ENCODE results near the gene EIF3L.

EIF3L gene

GRCh38 chr22:37817705-37818408 is 31.4 kb upstream of the EIF3L start:
- peak; percentile 84 for DNase-seq

DNA sequence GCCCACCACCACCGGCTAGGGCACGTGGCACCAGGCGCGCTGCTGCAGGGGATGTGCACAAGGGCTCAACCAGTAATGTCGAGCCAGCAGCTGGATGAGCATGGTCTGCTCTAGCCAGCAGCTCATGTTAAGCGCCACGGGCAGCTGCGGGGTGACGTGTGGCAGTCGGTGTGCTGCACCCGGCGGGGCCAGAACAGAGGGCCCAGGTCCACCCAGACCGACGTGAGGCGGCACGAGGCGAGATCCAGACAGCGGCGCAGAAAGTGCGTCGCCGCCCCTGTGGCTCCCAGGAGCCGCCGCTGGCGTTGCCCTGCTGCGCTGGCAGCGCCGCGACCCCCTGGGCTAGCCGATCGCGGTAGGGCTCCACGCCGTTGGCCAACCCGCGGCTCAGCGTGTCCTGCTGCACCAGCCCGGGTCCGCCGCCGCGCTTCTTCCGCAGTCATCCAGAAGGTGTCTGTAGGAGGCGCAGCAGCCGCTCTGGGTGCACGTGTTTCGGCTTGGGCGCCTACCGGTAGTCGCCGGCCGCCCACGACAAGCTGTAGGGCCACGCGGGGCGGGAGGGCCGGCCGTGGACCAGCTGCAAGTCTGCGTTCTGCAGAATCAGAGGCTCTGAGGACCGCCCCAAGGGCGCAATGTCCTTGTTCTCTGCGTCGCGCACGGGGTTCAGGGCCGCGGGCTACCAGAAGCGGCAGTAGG is 30.7 kb upstream of the EIF3L start:
- DNase-seq: peak; percentile 69

- no peak for DNase-seq
Measured at GRCh38 chr22:37819105-37819433, 30.1 kb upstream of the EIF3L start.

DNA sequence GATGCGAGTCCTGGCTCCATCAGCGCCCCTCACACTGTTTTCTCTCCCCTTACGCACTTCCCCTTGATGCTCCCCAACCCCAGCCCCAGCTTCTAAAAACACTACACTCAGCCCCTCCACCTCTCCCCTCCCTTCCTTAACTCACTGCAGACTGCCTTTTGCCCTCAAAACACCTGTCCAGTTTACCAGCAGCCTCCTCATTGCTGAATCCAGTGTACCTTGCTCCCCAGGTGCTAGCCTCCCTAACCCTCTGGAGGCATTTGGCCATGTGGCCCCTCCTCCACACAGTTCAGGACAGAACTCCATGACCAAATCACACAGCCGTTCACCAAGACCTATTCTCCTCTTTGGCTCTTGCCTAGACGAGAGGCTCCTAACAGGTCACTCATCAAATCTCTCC is 28.9 kb upstream of the EIF3L start:
- no peak for DNase-seq

DNA sequence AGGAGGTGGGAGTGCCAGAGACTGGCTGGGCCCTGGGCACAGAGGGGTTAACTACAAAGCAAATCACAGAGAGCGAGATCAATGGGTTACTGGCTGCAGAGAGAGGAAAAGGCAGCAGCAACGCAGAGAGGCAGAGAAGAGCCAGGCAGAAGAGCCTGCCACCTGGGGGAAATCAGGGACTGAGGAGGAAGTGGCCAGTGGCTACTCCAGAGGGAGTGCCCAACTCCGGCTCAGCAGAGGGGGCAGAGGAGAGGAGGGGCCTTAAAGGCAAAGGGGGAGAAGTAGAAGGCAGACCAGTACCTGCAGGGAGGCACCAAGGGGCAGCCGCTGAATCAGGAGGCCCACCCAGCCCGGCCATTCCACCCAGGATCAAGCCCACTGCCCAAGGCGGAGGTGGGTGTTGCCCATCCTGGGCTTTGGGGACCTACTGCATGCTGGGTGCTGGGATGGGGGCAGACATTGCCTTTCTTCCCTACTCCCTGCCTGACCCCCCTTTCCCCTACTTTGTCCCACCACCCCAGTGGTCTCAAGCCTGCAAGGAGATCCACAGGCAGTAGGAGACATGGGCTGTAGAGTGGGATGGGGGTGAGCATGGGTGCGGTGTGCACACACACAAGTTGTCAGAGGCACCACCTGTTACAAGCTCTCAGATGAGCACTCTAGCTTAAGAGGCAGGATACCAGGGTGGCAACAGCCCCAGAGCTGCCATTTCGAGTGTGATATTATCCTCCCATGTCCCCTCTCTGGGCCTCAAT is 27.0 kb upstream of the EIF3L start:
- DNase-seq: no peak

DNA sequence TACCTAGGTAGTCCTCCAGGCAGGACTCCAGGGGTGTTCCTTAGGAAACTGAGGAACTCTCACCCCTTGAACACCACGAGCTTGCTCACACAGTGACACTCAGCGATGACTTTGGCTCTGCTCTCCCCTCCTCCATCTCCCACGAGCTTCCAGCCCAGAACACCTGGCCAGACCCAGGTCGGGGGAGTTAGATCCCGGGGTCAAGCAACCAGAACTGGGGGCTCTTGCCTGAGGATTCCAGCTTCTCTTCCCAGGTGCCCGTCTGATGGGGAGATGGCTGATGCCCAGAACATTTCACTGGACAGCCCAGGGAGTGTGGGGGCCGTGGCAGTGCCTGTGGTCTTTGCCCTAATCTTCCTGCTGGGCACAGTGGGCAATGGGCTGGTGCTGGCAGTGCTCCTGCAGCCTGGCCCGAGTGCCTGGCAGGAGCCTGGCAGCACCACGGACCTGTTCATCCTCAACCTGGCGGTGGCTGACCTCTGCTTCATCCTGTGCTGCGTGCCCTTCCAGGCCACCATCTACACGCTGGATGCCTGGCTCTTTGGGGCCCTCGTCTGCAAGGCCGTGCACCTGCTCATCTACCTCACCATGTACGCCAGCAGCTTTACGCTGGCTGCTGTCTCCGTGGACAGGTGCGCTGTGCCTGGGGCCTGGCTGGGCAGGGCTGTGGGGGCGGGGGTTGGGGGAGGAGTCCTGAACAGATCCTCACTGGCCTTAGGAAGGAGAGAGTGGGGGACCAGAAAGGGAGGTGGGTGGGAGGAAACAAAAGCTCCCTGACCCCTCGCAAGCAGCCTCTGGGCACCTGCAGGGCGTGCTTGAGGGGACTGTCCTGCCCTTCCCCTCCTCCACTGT is 25.9 kb upstream of the EIF3L start, which contains the start of gene GALR3:
TSS of gene GALR3 (plus strand) at position 249 of the 852 bp plus-strand sequence. CDS start at position 274, 25 bp downstream.
- no peak for DNase-seq

DNA sequence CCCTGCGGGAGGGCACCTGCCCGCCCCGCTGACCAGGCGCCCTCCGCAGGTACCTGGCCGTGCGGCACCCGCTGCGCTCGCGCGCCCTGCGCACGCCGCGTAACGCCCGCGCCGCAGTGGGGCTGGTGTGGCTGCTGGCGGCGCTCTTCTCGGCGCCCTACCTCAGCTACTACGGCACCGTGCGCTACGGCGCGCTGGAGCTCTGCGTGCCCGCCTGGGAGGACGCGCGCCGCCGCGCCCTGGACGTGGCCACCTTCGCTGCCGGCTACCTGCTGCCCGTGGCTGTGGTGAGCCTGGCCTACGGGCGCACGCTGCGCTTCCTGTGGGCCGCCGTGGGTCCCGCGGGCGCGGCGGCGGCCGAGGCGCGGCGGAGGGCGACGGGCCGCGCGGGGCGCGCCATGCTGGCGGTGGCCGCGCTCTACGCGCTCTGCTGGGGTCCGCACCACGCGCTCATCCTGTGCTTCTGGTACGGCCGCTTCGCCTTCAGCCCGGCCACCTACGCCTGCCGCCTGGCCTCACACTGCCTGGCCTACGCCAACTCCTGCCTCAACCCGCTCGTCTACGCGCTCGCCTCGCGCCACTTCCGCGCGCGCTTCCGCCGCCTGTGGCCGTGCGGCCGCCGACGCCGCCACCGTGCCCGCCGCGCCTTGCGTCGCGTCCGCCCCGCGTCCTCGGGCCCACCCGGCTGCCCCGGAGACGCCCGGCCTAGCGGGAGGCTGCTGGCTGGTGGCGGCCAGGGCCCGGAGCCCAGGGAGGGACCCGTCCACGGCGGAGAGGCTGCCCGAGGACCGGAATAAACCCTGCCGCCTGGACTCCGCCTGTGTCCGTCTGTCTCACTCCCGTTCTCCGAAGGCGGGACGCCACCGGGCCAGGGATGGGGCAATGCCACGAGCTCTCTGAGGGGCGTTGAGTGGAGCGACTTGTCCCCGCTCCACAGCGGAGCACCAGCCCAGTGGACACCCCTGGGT is 24.3 kb upstream of the EIF3L start:
- DNase-seq: no peak

DNA sequence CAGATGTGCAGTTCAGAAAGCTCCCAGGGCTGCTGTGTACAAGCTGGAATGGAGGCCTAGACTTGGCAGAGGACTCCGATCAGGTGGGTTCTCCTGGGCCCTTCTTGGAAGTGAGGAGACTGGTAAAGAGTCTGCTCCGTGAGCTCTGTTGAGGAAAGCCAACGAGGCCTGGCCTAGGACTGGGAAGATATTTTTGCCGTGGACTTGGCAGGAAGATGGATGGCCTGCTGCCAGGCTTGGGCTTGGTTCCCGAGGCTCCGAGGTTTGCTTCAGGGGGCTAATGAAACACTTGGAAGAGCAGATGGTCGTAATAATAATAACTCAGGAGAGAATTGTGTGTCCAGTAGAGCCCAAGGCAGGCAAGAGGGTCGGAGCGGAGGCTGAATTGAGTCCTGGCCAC is 22.2 kb upstream of the EIF3L start:
- DNase-seq: no peak

DNA sequence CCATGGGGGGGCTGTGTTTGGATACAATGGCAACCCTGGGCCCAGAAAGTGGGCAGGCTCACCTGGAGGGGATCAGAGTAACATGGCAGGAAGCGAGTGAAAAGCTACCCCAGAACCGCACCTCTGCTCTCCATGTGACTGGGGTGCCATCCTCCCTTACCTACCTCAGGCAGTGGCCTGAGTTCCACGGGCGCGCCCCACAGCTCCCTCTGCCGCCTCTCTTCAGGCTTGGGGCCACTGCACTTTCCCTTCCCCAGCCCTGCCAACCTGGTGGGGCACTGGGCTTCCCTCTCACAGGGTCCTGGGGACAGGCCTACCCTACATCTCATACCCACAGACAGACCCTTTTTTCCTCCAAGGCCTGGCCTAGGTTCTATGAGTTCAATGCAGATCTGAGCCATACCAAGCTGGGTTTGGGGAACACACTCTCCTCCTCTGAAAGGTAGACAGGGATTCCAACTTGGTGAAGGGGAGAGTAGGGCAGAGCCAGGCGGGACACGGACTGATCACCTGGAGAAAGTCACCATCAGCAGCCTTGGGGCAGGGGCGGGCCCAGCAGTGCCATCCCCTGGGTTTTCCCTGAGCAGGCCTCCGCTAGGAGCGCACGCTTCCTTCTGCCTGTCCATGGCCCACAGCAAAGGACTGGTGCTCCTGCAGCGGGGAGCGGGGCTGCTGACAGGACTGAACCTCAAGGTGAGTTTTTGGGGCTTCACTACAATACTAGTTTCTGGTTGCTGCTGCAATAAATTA is 19.0 kb upstream of the EIF3L start:
- DNase-seq: no peak

DNA sequence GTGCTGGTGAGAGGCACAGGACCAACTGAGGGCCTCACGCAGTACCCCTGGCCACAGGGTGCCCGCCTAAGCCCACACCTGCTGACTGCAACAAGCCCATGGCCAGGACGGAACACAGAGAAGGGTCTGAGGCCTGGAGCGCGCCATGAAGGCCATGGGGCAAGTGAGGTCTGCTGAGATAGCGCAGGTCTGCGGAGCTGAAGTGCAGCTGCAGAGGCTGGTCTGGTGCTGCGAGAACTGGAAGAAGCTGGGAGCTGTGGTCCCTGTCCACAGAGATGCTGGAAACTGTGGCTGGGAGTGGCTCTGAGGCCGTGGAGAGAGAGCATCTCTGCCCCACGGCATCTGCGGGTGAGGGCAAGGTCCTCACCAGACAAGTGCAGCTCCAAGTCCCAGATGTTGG is 17.7 kb upstream of the EIF3L start:
- no peak for DNase-seq

- DNase-seq: no peak
Measured at GRCh38 chr22:37832022-37832857, 17.0 kb upstream of the EIF3L start.

- no peak for DNase-seq
Measured at GRCh38 chr22:37842015-37842793, 7.0 kb upstream of the EIF3L start.

GRCh38 chr22:37843741-37844089 is 5.5 kb upstream of the EIF3L start:
- DNase-seq: no peak

- DNase-seq: no peak
Measured at GRCh38 chr22:37844904-37845329, 4.3 kb upstream of the EIF3L start.

DNA sequence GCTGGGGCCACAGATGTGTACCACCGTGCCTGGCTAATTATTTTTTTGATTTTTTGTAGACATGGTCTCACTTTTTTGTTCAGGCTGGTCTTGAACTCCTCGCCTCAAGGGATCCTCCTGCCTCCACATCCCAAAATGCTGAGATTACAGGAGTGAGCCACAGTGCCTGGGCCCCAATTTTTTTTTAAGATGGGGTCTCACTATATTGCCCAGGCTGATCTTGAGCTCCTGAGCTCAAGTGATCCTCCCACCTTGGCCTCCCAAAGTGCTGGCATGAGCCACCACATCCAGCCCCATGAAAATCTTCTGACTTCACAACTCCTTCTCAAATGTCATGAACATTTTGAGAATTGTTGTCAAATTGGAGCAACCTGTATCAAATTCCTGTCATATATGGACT is 2.8 kb upstream of the EIF3L start:
- no peak for DNase-seq

DNA sequence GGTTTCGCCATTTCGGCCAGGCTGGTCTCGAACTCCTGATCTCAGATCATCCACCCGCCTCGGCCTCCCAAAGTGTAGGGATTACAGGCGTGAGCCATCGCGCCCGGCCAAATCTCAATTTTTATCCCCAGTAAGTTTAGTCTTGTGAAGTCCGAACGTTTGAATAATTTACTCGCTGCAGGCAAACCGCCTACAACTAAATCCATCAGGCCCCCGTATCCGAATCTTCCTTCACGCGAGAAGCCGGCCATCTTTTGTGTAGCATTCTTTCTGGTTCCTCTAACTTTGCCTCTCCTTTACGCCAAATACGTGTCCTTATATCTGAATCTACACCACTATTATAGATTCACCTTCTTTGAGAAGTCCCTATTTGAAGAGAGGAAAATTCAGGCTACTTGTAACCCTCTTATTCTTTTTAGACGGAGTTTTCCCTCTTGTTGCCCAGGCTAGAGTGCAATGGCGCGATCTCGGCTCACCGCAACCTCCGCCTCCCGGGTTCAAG is 581 bp upstream of the EIF3L start:
- DNase-seq: peak; percentile 36

DNA sequence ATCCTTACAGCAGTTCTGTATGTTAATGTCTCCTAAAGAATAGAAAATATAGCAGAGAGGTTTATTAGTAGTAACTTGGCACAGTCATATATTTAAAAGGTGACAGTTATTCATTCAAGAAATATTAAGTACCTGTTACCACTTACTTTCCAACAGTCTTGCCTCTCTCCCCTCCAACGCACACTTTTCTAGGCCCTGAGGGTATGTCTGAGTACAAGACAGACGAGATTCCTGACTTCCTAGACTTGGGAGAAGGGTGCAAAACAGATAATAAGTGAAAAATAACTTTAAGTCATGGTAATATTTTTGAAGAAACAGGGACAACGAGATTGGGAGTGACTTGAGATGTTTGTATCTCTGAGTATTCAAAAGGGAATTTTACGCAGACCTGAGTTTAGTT is 1.6 kb downstream of the EIF3L start:
- DNase-seq: no peak

DNA sequence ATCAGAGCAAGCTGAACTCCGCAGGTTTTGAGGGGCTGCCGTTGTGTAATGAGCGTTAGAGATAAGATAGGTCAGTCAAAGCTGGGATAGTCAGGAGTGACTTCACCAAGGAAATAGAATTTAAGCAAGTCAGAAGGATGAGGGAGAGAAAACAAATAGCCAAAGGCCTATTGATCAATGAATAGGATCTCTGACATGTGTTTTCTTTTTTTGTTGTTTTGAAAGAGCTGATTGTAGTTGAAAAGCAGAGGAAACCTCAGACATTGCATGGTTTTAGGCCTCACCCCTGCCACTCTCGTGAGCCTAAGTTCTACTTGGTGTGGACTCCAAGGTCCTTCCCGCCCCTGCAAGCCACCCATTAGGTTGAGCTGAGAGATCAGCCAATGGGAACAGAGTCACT is 3.2 kb downstream of the EIF3L start:
- DNase-seq: no peak

GRCh38 chr22:37854946-37855345 is 5.7 kb downstream of the EIF3L start:
- no peak for DNase-seq
